Prostate gland (tissue), 2 donors: ENCODE data around the gene PRELP.

Source experiments
- POLR2A ChIP-seq: fragments of 450-650 bp; IDR thresholded peaks from one replicate; pipeline ENCODE4 v1.6.1; 2016; ENCODE audit warnings: antibody characterized with exemption, mild to moderate bottlenecking
- TF ChIP-seq, protein P1 (sequence below), 4 experiments: fragments of 200-600 bp in 2 of 4; fragments of 450-650 bp in 2 of 4; sonication (generic) in 2 of 4; IDR thresholded peaks; 1 replicate in 3 of 4; 2 replicates in 1 of 4; pipeline ENCODE4 v1.5.1; 2016 to 2019; ENCODE audit warnings: antibody characterized with exemption in 4 of 4, mild to moderate bottlenecking in 2 of 4, moderate library complexity in 2 of 4

GRCh38 chr1:203478986-203479385 lies 3.4 kb downstream of the PRELP start:
- TF ChIP-seq, protein P1, sequence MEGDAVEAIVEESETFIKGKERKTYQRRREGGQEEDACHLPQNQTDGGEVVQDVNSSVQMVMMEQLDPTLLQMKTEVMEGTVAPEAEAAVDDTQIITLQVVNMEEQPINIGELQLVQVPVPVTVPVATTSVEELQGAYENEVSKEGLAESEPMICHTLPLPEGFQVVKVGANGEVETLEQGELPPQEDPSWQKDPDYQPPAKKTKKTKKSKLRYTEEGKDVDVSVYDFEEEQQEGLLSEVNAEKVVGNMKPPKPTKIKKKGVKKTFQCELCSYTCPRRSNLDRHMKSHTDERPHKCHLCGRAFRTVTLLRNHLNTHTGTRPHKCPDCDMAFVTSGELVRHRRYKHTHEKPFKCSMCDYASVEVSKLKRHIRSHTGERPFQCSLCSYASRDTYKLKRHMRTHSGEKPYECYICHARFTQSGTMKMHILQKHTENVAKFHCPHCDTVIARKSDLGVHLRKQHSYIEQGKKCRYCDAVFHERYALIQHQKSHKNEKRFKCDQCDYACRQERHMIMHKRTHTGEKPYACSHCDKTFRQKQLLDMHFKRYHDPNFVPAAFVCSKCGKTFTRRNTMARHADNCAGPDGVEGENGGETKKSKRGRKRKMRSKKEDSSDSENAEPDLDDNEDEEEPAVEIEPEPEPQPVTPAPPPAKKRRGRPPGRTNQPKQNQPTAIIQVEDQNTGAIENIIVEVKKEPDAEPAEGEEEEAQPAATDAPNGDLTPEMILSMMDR (IDR thresholded peaks at IDR 0.05): no peak
- TF ChIP-seq POLR2A: no peak
